Endometrial microvascular endothelial cells (primary cell): ENCODE results near the gene CC2D1A. TPM values are rescaled to one million over a fixed set of nuclear protein-coding genes. Genes with fewer than 3 reads are reported as not detected.

ENCODE experiments used
- in situ Hi-C: cut with HindIII; loops from 2 replicates; pipeline ENCODE4 v1.10.0; 2017; ENCODE audit warnings: low sequenced_read_pairs, low pct_unique_long_range_greater_than_20kb; ENCODE audit errors: inconsistent ontology term
- total RNA-seq: library from RNA; depleted of rRNA; stranded (reverse); fragments of >200 nt; gene quantifications from one replicate; pipeline ENCODE4 v1.2.3, GENCODE V29; 2015; ENCODE audit errors: inconsistent ontology term

Gene CC2D1A
- total RNA-seq, 1 donor from 2014 or later: 33.8 TPM

GRCh38 chr19:13926715-13927114 lies 20.7 kb downstream of the CC2D1A start:
- in situ Hi-C loops: no loop called here

- in situ Hi-C loops: no loop called here
Observed at GRCh38 chr19:13929340-13929739, 23.3 kb downstream of the CC2D1A start.

GRCh38 chr19:13929956-13930355 lies 24.0 kb downstream of the CC2D1A start:
- in situ Hi-C loops: no loop called here

GRCh38 chr19:13930402-13930801 lies 24.4 kb downstream of the CC2D1A start:
- in situ Hi-C loops: no loop called here

GRCh38 chr19:13931391-13932148 lies 25.6 kb downstream of the CC2D1A start:
- in situ Hi-C loops: no loop called here

- in situ Hi-C loops: no loop called here
Observed at GRCh38 chr19:13932149-13932637, 26.2 kb downstream of the CC2D1A start.

GRCh38 chr19:13932911-13933393 lies 27.0 kb downstream of the CC2D1A start:
- in situ Hi-C loops: no loop called here

- in situ Hi-C loops: no loop called here
Observed at GRCh38 chr19:13934785-13935109, 28.7 kb downstream of the CC2D1A start.

GRCh38 chr19:13935765-13936510 lies 29.9 kb downstream of the CC2D1A start:
- in situ Hi-C loops: no loop called here

GRCh38 chr19:13937479-13938300 lies 31.7 kb downstream of the CC2D1A start:
- in situ Hi-C loops: no loop called here

GRCh38 chr19:13938301-13939064 lies 32.5 kb downstream of the CC2D1A start, which contains the start of gene PODNL1:
Gene PODNL1 (minus strand): TSS chr19:13938417. CDS start chr19:13938181, 236 bp downstream.
- in situ Hi-C loops: no loop called here

GRCh38 chr19:13942023-13942684 lies 36.2 kb downstream of the CC2D1A start:
- in situ Hi-C loops: no loop called here

GRCh38 chr19:13946414-13946813 lies 40.4 kb downstream of the CC2D1A start:
- in situ Hi-C loops: no loop called here

- in situ Hi-C loops: no loop called here
Observed at GRCh38 chr19:13951043-13951442, 45.0 kb downstream of the CC2D1A start.

GRCh38 chr19:13951799-13952153 lies 45.8 kb downstream of the CC2D1A start:
- in situ Hi-C loops: no loop called here

- in situ Hi-C loops: no loop called here
Observed at GRCh38 chr19:13952154-13952930, 46.3 kb downstream of the CC2D1A start, which contains the start of gene DCAF15. Gene DCAF15 (plus strand): TSS chr19:13952509. CDS start chr19:13952513, 4 bp downstream.

GRCh38 chr19:13952931-13953531 lies 47.0 kb downstream of the CC2D1A start:
- in situ Hi-C loops: no loop called here
